H54 (cell line): ENCODE data around the gene PITPNM1.

Experiments used
- DNase-seq: peaks from one replicate; pipeline ENCODE4 v3.0.0; 2011; ENCODE audit warnings: low spot score, mixed read lengths; ENCODE audit not compliant: insufficient read length
- FAIRE-seq: peaks from 3 replicates; lab custom pipeline; 2011; peaks lifted over from hg19 to GRCh38; lab: Jason Lieb, UNC
- POLR2A ChIP-seq: IDR thresholded peaks from 2 replicates; pipeline ENCODE4 v1.6.1; 2011; ENCODE audit warnings: low read depth, mild to moderate bottlenecking, low read length

Gene PITPNM1

GRCh38 chr11:67535561-67535960 lies 30.4 kb upstream of the PITPNM1 start:
- TF ChIP-seq POLR2A, result no peak
- DNase-seq (no peak), FAIRE-seq (no peak)

GRCh38 chr11:67534070-67534679 lies 29.0 kb upstream of the PITPNM1 start:
- DNase-seq (no peak), FAIRE-seq (no peak)
- no peak for TF ChIP-seq POLR2A

- no peak for TF ChIP-seq POLR2A
- DNase-seq (no peak), FAIRE-seq (no peak)
These were observed 27.7 kb upstream of the PITPNM1 start for GRCh38 chr11:67532889-67533288.

GRCh38 chr11:67530282-67530592 lies 25.1 kb upstream of the PITPNM1 start:
- no peak for TF ChIP-seq POLR2A
- FAIRE-seq (no peak), DNase-seq (no peak)

GRCh38 chr11:67528376-67528775 lies 23.2 kb upstream of the PITPNM1 start:
- no peak for FAIRE-seq
- TF ChIP-seq POLR2A, result no peak
- DNase-seq, result no peak

- no peak for TF ChIP-seq POLR2A
- DNase-seq (no peak), FAIRE-seq (no peak)
These were observed 20.3 kb upstream of the PITPNM1 start for GRCh38 chr11:67525275-67525976.

GRCh38 chr11:67524480-67524808 lies 19.3 kb upstream of the PITPNM1 start:
- DNase-seq (no peak), FAIRE-seq (no peak)
- TF ChIP-seq POLR2A, result no peak

GRCh38 chr11:67523556-67524479 lies 18.7 kb upstream of the PITPNM1 start:
- no peak for TF ChIP-seq POLR2A
- DNase-seq, result no peak
- FAIRE-seq, result no peak

GRCh38 chr11:67522844-67523555 lies 17.8 kb upstream of the PITPNM1 start, which contains the start of gene CABP2:
CABP2 (minus strand) TSS chr11:67523446; CDS start chr11:67523326, 120 bp downstream.
- FAIRE-seq, result no peak
- no peak for DNase-seq
- TF ChIP-seq POLR2A, result no peak

GRCh38 chr11:67522338-67522737 lies 17.2 kb upstream of the PITPNM1 start:
- DNase-seq (no peak), FAIRE-seq (no peak)
- TF ChIP-seq POLR2A, result no peak

GRCh38 chr11:67521924-67522323 lies 16.8 kb upstream of the PITPNM1 start:
- FAIRE-seq (no peak), DNase-seq (no peak)

GRCh38 chr11:67520856-67521824 lies 16.0 kb upstream of the PITPNM1 start:
- DNase-seq, result no peak
- no peak for TF ChIP-seq POLR2A
- FAIRE-seq, result no peak

More at GRCh38 chr11:67521924-67522323, 16.8 kb upstream of the PITPNM1 start:
- TF ChIP-seq POLR2A, result no peak

- DNase-seq (no peak), FAIRE-seq (no peak)
- TF ChIP-seq POLR2A, result no peak
These were observed 14.6 kb upstream of the PITPNM1 start for GRCh38 chr11:67519726-67520125.
